ENCODE measurements around the gene GUCY2D.

Gene GUCY2D

GRCh38 chr17:8044819-8045810, 42.7 kb downstream of the GUCY2D start:
- no peak overlapping the region for H3K27ac ChIP-seq
- no peak for TF ChIP-seq ZFX (IDR thresholded peaks at IDR 0.05)
- TF ChIP-seq, protein P1, sequence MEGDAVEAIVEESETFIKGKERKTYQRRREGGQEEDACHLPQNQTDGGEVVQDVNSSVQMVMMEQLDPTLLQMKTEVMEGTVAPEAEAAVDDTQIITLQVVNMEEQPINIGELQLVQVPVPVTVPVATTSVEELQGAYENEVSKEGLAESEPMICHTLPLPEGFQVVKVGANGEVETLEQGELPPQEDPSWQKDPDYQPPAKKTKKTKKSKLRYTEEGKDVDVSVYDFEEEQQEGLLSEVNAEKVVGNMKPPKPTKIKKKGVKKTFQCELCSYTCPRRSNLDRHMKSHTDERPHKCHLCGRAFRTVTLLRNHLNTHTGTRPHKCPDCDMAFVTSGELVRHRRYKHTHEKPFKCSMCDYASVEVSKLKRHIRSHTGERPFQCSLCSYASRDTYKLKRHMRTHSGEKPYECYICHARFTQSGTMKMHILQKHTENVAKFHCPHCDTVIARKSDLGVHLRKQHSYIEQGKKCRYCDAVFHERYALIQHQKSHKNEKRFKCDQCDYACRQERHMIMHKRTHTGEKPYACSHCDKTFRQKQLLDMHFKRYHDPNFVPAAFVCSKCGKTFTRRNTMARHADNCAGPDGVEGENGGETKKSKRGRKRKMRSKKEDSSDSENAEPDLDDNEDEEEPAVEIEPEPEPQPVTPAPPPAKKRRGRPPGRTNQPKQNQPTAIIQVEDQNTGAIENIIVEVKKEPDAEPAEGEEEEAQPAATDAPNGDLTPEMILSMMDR (conservative IDR thresholded peaks at IDR 0.05): no peak

- no peak for TF ChIP-seq ZFX (IDR thresholded peaks at IDR 0.05)
- TF ChIP-seq, protein P1 (conservative IDR thresholded peaks at IDR 0.05): no peak
These were observed 44.0 kb downstream of the GUCY2D start for GRCh38 chr17:8046306-8046928.

DNA sequence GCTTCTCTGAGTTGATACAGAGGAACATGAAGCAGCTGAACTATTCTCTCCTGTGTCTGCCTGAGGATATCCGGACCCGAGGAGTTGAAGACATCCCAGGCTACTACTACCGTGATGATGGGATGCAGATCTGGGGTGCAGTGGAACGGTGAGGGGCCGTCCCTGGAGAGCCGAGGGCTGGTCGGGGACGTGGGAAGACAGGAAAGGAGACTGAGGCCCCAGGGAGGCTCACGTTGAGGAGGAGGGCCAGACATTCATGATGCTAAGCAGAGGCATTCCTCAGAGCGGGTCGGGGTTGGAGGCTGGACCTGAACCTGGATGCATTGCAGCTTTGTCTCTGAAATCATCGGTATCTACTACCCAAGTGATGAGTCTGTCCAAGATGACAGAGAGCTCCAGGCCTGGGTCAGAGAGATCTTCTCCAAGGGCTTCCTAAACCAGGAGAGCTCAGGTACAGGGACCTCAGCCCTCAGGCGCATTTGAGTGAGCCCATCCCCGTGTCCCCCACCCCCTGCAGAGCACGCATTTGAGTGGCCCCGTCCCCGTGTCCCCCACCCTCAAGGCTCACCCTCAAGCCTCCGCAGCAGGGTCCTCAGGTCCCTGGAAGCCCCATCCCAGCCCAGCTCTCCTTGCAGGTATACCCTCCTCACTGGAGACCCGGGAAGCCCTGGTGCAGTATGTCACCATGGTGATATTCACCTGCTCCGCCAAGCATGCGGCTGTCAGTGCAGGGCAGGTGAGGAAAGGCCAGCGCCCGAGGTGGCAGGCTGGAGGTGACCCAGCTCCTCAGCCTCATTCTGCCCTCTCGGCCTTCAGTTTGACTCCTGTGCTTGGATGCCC, 44.7 kb downstream of the GUCY2D start:
- H3K27ac ChIP-seq: no peak overlapping the region; the same call in 1 of the 2 replicates
- TF ChIP-seq, protein P1 (conservative IDR thresholded peaks at IDR 0.05): no peak
- TF ChIP-seq ZFX (IDR thresholded peaks at IDR 0.05): no peak

More at GRCh38 chr17:8046306-8046928, 44.0 kb downstream of the GUCY2D start:
- peak overlapping the region; percentile 0; the same call in 1 of the 2 replicates for H3K27ac ChIP-seq

GRCh38 chr17:8047769-8048110, 45.3 kb downstream of the GUCY2D start:
- no peak for TF ChIP-seq ZFX (IDR thresholded peaks at IDR 0.05)
- TF ChIP-seq, protein P1 (conservative IDR thresholded peaks at IDR 0.05): no peak
- no peak overlapping the region; the same call in 1 of the 2 replicates for H3K27ac ChIP-seq

GRCh38 chr17:8048236-8048635, 45.8 kb downstream of the GUCY2D start:
- TF ChIP-seq, protein P1 (conservative IDR thresholded peaks at IDR 0.05): no peak
- no peak for TF ChIP-seq ZFX (IDR thresholded peaks at IDR 0.05)
- H3K27ac ChIP-seq: no peak overlapping the region; the same call in 1 of the 2 replicates

DNA sequence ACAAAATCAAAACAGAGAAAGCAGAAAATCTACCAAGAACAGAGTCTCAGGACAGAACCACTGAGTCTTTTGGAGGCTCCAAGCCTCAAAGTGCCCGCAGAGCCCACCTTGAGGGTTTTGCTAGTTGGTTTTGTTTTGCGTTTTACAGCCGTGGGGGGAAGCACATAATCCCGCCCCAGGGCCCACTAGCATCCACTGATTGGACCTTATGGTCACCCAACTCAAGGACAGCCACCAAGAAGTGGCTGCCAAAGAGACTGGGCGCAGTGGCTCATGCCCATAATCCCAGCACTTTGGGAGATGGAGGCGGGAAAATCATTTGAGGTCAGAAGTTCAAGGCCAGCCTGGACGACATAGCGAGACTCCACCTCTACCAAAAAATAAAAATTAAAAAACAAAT, 46.3 kb downstream of the GUCY2D start:
- no peak overlapping the region for H3K27ac ChIP-seq
- TF ChIP-seq, protein P1 (conservative IDR thresholded peaks at IDR 0.05): no peak
- no peak for TF ChIP-seq ZFX (IDR thresholded peaks at IDR 0.05)
